Activated naive CD8-positive, alpha-beta T cell (primary cell): ENCODE results near the gene BCL2L2.

Experiments used
- H3K27ac Mint-ChIP-seq: one replicate; pipeline ENCODE4 v1.8.0; 2021; ENCODE audit warnings: mixed read lengths
- H3K27me3 Mint-ChIP-seq: one replicate; pipeline ENCODE4 v1.8.0; 2021; ENCODE audit warnings: mixed read lengths
- H3K36me3 Mint-ChIP-seq: one replicate; pipeline ENCODE4 v1.8.0; 2021; ENCODE audit warnings: mixed read lengths
- H3K4me1 Mint-ChIP-seq: one replicate; pipeline ENCODE4 v1.8.0; 2021; ENCODE audit warnings: low read depth, mixed read lengths
- H3K4me3 Mint-ChIP-seq: one replicate; pipeline ENCODE4 v1.8.0; 2021; ENCODE audit warnings: mild to moderate bottlenecking, mixed read lengths
- H3K9me3 Mint-ChIP-seq: one replicate; pipeline ENCODE4 v1.8.0; 2021; ENCODE audit warnings: low read depth, mixed read lengths

The BCL2L2 gene

GRCh38 chr14:23354990-23355389, 48.4 kb downstream of the BCL2L2 start:
- H3K9me3 Mint-ChIP-seq, result no peaks in the 10 kb centered on the region
- H3K27me3 Mint-ChIP-seq, result peaks cover 8% of the 10 kb centered on the region
- H3K4me1 Mint-ChIP-seq, result peaks cover 10% of the 10 kb centered on the region
- H3K36me3 Mint-ChIP-seq, result peaks cover 2% of the 10 kb centered on the region
- no peak overlapping the region for H3K4me3 Mint-ChIP-seq
- H3K27ac Mint-ChIP-seq, result no peak overlapping the region

GRCh38 chr14:23355871-23356435, 49.3 kb downstream of the BCL2L2 start:
- Mint-ChIP-seq H3K27ac (no peak overlapping the region), H3K27me3 (peaks cover 5% of the 10 kb centered on the region), H3K4me3 (no peak overlapping the region), H3K4me1 (peaks cover 10% of the 10 kb centered on the region), H3K36me3 (no peaks in the 10 kb centered on the region), H3K9me3 (no peaks in the 10 kb centered on the region)

GRCh38 chr14:23356662-23357061, 50.0 kb downstream of the BCL2L2 start:
- Mint-ChIP-seq H3K4me1 (peaks cover 6% of the 10 kb centered on the region), H3K9me3 (no peaks in the 10 kb centered on the region), H3K27ac (no peak overlapping the region), H3K36me3 (no peaks in the 10 kb centered on the region), H3K4me3 (no peak overlapping the region), H3K27me3 (peaks cover 2% of the 10 kb centered on the region)

- no peak overlapping the region for H3K27ac Mint-ChIP-seq
- H3K27me3 Mint-ChIP-seq, result peaks cover 2% of the 10 kb centered on the region
- H3K36me3 Mint-ChIP-seq, result no peaks in the 10 kb centered on the region
- H3K9me3 Mint-ChIP-seq, result no peaks in the 10 kb centered on the region
- no peak overlapping the region for H3K4me3 Mint-ChIP-seq
- peaks cover 6% of the 10 kb centered on the region for H3K4me1 Mint-ChIP-seq
Observed at GRCh38 chr14:23357261-23357660, 50.6 kb downstream of the BCL2L2 start.

- no peaks in the 10 kb centered on the region for H3K9me3 Mint-ChIP-seq
- H3K4me1 Mint-ChIP-seq, result peaks cover 4% of the 10 kb centered on the region
- peaks cover 2% of the 10 kb centered on the region for H3K27me3 Mint-ChIP-seq
- no peaks in the 10 kb centered on the region for H3K36me3 Mint-ChIP-seq
- H3K27ac Mint-ChIP-seq, result no peak overlapping the region
- no peak overlapping the region for H3K4me3 Mint-ChIP-seq
Observed at GRCh38 chr14:23358042-23358441, 51.4 kb downstream of the BCL2L2 start.

- no peaks in the 10 kb centered on the region for H3K4me1 Mint-ChIP-seq
- H3K4me3 Mint-ChIP-seq, result no peak overlapping the region
- no peaks in the 10 kb centered on the region for H3K36me3 Mint-ChIP-seq
- H3K27me3 Mint-ChIP-seq, result no peaks in the 10 kb centered on the region
- no peaks in the 10 kb centered on the region for H3K9me3 Mint-ChIP-seq
- no peak overlapping the region for H3K27ac Mint-ChIP-seq
Observed at GRCh38 chr14:23358553-23359166, 52.0 kb downstream of the BCL2L2 start.

- Mint-ChIP-seq H3K27ac (no peak overlapping the region), H3K9me3 (no peaks in the 10 kb centered on the region), H3K36me3 (no peaks in the 10 kb centered on the region), H3K27me3 (no peaks in the 10 kb centered on the region), H3K4me3 (no peak overlapping the region), H3K4me1 (no peaks in the 10 kb centered on the region)
Observed at GRCh38 chr14:23359167-23359626, 52.6 kb downstream of the BCL2L2 start.

- Mint-ChIP-seq H3K27ac (no peak overlapping the region), H3K36me3 (no peaks in the 10 kb centered on the region)
Observed at GRCh38 chr14:23359722-23360447, 53.3 kb downstream of the BCL2L2 start.

GRCh38 chr14:23360496-23360895, 53.9 kb downstream of the BCL2L2 start:
- Mint-ChIP-seq H3K4me1 (peaks cover 5% of the 10 kb centered on the region), H3K4me3 (no peak overlapping the region), H3K27ac (no peak overlapping the region), H3K27me3 (no peaks in the 10 kb centered on the region), H3K9me3 (no peaks in the 10 kb centered on the region), H3K36me3 (no peaks in the 10 kb centered on the region)

More at GRCh38 chr14:23359722-23360447, 53.3 kb downstream of the BCL2L2 start:
- Mint-ChIP-seq H3K4me3 (no peak overlapping the region), H3K27me3 (no peaks in the 10 kb centered on the region), H3K4me1 (peaks cover 4% of the 10 kb centered on the region), H3K9me3 (no peaks in the 10 kb centered on the region)

- Mint-ChIP-seq H3K27me3 (no peaks in the 10 kb centered on the region), H3K36me3 (no peaks in the 10 kb centered on the region), H3K4me3 (no peak overlapping the region), H3K4me1 (peaks cover 5% of the 10 kb centered on the region), H3K9me3 (no peaks in the 10 kb centered on the region), H3K27ac (no peak overlapping the region)
Observed at GRCh38 chr14:23361320-23361719, 54.7 kb downstream of the BCL2L2 start.
